GM18498 (cell line): Measurements from ENCODE around the gene LY86.

Experiments
- ATAC-seq: cut with Tn5 transposase; IDR thresholded peaks from one replicate; pipeline ENCODE4 v1.9.1; 2021; ENCODE audit warnings: mild to moderate bottlenecking, moderate library complexity; ENCODE audit not compliant: unreplicated experiment

Gene LY86

GRCh38 chr6:6588064-6588923 lies at the start of gene LY86:
TSS of gene LY86 (plus strand) at chr6:6588720. CDS start at chr6:6588735, 15 bp downstream.
- ATAC-seq, result peak; percentile 53

DNA sequence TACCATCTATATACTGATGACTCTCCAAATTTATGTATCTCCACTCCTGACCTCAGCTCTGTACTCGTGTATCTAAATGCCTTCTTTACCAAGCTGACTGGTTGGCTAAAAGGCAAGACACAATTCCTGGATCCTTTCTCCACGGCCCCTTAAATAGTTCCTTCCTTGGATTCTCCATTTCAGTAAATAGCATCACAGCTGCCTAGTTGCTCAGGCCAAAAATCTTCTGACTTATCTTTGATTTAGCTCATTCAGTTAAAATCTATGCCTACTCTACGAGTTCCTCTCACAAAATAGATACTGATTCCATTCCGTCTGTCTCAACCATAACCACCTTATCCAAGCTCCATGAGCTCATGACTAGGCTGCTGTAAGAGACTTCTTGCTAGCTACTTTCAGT lies 49.5 kb upstream of the LY86 start:
- ATAC-seq, result no peak

GRCh38 chr6:6542357-6542756 lies 46.2 kb upstream of the LY86 start:
- ATAC-seq, result no peak

DNA sequence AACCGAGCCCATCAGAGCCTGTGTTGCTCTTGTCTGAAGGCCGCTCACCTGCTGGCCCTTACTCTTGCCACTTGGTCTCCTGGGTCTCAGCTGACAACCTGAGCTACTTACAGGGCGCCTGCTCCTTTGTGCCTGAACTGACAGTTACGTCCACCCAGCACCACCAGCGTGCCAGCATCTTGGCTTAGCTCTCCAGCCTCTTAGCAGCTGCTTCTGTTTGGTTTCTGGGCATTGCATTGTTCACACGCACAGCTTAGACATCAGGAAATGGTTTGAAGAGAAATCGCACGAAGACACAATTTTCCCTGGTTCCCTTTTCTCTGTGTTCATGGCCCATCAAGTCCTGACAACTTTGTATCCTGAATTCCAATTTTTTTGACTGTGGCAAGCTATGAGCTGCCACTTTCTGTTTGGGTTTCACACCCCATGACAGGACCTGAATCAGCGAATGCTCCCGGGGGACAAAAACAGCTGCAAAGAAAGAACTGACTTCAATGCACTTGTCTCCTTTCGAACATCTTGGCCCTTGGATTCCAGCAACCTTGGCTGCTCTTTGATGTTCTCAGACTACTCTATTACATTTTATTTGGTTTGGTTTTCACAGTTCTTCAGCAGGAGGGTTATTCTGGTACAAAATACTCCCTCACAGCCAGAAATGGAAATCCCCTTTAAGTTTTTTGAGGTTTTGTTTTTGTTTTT lies 45.2 kb upstream of the LY86 start:
- no peak for ATAC-seq

- peak; percentile 11 for ATAC-seq
Observed at GRCh38 chr6:6545616-6546317, 42.8 kb upstream of the LY86 start.

DNA sequence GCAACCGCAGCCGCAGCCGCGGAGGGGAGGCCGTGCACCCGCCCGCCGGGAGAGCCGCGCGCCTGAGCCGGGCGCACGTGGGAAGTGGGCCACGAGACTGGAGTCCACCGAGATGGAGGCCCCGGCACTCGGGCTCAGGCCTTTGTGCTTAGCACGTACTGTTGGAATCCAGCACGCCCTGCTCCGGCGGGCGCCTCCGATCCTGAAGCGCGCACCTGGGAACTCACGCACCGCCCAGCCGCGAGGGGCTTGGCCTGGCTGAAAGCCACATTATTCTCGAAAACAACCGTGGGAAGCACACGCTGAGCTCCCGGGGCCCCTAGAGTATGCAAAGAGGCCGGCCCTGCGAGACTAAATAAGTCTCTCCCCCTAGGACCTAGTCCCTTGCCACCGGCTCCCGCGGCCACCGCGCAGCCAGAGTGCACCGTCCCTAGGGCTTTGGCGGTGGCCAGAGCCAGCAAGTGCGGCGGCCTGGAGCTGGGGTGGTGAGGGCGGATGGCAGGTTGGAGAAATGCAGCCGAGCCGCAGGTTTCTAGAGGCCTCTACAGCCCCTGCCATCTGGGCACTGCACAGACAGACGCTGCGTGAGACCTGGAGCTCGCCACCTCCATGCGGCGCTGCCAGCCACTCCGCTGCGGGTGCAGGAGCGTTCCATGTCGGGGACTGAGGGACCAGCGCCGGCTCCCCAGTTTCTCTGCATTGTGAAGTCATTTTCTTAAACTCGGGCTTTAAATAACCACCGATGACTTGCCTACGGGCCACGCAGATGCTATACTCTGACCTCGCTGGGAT lies 42.0 kb upstream of the LY86 start:
- ATAC-seq, result peak; percentile 47

GRCh38 chr6:6547110-6547879 lies 41.2 kb upstream of the LY86 start:
- peak; percentile 85 for ATAC-seq

GRCh38 chr6:6556161-6556737 lies 32.3 kb upstream of the LY86 start:
- no peak for ATAC-seq

DNA sequence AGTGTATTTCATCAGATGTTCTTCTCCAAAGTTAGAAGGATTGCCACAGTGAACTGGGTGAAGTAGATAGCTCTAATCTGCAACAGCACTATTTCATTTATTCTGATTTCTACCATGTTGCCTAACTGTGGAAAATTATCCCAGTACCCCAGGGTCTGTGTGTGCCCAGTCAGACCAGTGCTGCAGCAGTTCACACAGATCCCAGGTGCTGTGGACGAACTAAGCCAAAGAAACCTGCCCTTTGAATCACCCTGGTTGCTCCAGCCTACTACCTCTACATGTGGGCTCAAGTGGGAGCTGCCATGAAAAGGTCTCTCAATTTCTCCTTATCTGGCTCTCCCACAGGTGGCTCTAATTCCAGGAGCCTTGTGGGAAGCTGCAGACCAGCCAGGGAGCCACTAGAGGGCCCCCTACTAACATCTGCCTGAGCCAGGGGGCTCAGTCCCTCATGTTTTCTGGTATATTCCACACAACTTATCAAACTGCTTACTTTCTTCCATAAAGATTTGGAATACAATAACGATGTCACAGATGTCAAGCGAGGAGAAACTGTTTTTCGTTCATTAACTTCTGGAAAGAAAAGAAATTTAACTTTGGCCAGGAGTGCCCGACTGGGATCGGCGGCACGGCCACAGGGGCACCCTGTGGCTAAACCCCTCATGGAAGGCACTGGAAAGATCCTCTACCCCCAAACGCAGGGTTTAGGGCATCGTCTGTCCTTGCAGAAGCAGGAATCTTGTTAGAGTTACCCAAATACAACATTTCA lies 31.6 kb upstream of the LY86 start:
- no peak for ATAC-seq

DNA sequence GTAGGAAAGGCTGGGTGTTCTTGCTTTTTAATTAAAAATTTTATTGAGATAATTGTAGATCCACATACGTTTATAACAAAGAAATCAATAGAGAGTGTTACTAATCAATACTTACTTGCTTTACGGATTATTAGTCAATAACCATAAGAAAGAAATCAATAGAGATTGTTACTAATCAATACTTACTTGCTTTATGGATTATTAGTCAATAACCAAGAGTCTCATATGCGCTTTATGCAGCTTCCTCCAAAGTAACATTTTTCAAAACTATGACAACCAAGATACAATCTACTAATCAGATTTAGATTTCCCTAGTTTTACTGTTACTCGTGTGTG lies 31.0 kb upstream of the LY86 start:
- no peak for ATAC-seq

GRCh38 chr6:6557886-6558285 lies 30.6 kb upstream of the LY86 start:
- no peak for ATAC-seq

GRCh38 chr6:6559994-6560570 lies 28.4 kb upstream of the LY86 start:
- ATAC-seq, result no peak

GRCh38 chr6:6560909-6561308 lies 27.6 kb upstream of the LY86 start:
- no peak for ATAC-seq

- no peak for ATAC-seq
Observed at GRCh38 chr6:6564154-6564553, 24.4 kb upstream of the LY86 start.

DNA sequence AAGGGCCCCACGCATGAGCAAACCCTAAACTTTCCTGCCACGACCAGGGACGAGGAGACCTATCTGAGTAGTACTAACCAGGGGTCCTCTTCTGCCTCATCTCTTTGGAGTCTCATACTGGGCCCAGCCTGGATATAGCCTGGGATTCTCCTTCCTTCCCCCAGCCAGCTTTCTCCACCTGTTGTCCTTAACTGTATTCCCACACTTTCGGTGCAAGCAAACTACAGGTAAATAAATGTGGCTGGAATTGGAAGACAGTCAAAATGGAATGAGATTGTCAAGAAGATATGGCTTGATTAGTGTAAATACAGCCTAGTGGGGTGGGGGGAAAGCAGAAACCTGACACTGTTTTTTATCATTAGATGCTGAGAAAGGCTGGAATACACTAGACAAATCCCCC lies 23.5 kb upstream of the LY86 start:
- ATAC-seq, result no peak

DNA sequence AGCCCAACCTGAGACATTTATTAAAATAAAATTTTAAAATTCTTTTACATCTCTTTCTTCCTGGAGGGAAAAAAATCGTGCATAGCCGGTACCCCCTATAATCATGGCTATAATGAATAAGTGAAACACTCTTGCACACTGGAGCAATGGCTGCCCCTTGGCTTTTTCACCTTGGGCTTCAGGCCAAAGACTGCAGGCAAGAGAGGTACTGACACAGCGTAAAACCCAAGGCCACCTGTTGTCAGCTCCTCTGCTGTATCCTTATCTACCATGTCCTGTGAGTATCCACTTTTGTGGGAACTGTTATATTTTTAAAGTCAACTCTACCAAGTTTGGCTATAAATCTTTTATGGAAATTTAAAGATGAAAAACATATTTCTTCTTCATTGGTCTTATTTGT lies 23.0 kb upstream of the LY86 start:
- ATAC-seq, result no peak

DNA sequence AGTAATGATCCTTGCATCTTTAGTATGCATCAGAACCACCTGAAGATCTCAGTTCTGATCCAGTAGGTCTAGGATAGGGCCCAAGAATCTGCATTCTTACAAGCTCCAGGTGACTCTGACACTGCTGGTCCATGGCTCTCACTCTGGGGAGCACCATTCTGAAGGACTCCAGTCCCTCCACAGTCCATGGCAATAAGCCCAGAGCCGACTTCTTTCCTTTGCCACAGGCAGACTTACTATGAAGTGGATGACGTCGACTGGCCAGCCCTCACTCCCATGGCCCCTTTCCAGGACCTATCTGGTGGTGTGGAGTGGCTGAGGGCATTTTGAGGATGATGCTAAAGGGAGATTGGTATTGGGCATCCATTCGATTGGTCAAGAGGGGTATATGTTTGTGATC lies 21.8 kb upstream of the LY86 start:
- no peak for ATAC-seq

DNA sequence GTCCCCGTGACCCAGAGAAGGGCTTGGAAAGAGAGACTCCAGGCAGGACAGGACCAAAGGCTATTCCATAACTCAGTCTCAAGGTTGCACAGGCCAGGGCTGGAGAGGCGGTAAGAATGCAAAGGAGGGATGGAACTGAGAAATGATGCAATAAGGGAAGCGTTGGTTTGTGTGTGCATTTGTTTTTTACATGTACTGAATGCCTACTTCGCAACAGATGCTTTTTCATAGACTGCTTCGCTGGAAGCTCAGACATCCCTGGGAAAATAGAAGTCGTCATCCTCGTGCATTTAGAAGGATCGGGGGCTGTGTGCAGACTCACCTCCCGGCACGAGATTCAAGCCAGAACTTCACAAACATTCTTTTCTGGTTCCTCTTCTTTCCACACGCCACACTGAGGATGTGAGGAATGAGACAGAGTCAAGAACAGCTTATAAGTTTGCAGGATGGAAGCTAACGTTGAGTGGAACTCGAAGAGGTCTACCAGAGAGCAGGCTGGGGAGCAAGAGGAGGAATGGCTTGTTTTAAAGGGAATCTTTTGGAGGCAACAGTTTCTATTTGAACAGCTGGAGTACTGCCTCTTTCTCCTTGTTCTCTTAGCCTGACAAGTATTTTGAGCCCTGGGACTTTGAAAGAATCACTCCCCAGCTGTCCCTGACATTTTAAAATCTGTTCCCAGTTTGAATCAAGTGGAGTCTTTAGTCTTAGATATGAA lies 19.3 kb upstream of the LY86 start:
- ATAC-seq, result no peak
